AG09319 (cell line): ENCODE data around the gene CIAO2A.
"Not testable (repeated sequence)": the region's sequence is repeated elsewhere in the genome, so short reads cannot be mapped to it uniquely, and the experiment has no call there.

ENCODE experiments used
- DNase-seq: peaks from one replicate; pipeline ENCODE4 v3.0.0-alpha.2; 2010; ENCODE audit warnings: low read depth; ENCODE audit errors: extremely low read depth
- TF ChIP-seq, protein P1 (sequence below): IDR thresholded peaks from 2 replicates; pipeline ENCODE4 v1.5.1; 2011; ENCODE audit warnings: low read depth, mild to moderate bottlenecking, inconsistent platforms, low read length, moderate library complexity

Gene CIAO2A

DNA sequence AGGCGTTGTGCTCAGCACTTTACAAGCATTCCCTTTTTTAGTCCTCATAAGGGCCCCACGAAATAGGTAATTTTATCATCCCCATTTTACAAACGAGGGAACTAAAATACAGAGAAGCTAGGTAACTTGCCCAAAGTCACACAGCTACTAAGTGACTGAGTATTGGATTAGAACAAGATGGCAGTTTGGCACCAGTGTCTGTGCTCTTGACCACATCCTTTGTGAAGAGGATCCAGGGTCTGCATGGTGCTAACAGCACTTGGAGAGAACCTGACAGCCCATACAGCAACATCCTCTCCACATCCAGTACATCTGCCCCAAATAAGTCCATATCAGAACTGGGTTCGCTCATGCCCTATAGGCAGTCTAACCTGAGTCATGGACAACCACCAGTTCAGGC lies 25.5 kb downstream of the CIAO2A start:
- TF ChIP-seq, protein P1, sequence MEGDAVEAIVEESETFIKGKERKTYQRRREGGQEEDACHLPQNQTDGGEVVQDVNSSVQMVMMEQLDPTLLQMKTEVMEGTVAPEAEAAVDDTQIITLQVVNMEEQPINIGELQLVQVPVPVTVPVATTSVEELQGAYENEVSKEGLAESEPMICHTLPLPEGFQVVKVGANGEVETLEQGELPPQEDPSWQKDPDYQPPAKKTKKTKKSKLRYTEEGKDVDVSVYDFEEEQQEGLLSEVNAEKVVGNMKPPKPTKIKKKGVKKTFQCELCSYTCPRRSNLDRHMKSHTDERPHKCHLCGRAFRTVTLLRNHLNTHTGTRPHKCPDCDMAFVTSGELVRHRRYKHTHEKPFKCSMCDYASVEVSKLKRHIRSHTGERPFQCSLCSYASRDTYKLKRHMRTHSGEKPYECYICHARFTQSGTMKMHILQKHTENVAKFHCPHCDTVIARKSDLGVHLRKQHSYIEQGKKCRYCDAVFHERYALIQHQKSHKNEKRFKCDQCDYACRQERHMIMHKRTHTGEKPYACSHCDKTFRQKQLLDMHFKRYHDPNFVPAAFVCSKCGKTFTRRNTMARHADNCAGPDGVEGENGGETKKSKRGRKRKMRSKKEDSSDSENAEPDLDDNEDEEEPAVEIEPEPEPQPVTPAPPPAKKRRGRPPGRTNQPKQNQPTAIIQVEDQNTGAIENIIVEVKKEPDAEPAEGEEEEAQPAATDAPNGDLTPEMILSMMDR, result no peak
- DNase-seq, result no peak

DNA sequence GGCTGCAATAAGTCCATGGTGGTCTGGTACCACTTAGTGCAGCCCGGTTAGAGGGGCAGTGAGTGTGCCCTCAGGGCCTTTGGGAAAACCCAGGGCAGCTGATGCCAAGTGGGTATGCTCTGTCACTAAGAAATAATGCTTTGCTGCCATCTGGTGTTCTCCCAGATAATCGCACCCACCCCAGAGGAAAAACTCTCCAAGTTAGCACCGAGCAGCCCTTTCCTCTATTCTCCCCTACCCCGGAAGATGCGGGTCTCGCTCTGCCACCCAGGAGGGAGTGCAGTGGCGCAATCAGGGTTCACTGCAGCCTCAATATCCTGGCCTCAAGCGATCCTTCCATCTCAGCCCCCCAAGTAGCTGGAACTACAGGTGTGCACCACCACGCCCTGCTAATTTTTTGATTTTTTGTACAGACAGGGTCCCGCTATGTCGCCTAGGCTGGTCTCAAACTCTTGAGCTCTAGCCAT lies 26.0 kb downstream of the CIAO2A start:
- TF ChIP-seq, protein P1, result peak; percentile 73
- no peak for DNase-seq

DNA sequence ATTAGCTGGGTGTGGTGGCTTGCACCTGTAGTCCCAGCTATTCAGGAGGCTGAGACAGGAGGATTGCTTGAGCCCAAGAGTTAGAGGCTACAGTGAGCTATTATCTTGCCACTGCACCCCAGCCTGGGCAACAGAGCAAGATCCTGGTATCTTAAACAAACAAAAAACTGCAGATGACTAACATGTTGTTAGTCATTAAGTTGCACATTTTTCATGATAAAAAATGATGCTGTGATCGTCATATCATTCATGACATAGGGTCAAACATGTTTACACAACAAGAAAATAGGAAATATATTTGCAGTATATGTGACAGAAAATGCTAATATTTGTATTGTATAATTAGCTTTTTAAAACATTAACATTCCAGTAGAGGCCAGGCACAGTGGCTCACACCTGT lies 27.2 kb downstream of the CIAO2A start:
- no peak for DNase-seq
- TF ChIP-seq, protein P1, result no peak

DNA sequence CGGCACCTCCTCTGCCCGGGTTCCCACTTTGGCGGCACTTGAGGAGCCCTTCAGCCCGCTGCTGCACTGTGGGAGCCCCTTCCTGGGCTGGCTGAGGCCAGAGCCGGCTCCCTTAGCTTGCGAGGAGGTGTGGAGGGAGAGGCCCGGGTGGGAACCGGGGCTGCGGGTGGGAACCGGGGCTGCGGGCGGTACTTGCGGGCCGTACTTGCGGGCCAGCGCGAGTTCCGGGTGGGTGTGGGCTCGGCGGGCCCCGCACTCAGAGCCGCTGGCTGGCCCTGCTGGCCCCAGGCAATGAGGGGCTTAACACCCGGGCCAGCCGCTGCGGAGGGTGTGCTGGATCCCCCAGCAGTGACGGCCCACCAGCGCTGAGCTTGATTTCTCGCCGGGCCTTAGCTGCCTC lies 32.9 kb downstream of the CIAO2A start:
- no peak for DNase-seq
- TF ChIP-seq, protein P1, result no peak

DNA sequence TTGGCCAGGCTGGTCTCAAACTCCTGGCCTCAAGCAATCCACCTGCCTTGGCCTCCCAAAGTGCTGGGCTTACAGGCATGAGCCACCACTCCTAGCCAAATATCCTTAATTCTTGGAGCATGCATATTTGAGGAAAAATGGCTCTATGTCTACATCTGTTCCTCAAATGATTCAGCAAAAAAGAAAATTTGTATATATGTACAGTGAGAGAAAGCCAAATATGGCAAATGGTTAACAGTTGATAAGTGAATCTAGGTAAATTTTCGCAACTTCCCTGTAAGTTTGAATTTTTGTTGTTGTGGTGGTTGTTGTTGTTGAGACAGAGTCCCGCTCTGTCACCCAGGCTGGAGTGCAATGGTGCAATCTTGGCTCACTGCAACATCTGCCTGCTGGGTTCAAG lies 34.5 kb downstream of the CIAO2A start:
- DNase-seq, result not testable (repeated sequence)

DNA sequence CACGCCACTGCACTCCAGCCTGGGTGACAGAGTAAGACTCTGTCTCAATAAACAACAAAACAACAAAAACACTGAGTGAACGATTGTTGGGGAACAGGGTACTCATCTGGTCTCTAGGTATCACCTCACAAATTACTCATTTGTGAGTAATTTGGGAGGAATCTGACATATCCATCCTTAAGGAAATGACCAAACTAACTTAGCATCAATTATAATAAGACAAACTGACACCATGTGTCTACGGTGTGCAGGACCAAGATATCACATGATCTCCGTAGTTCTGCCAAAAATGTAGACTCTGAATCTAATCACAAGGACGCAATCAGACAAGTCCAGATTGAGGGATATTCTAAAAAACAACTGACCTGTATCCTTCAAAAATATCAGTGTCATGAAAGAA lies 35.4 kb downstream of the CIAO2A start:
- TF ChIP-seq, protein P1, result no peak
- DNase-seq, result no peak

DNA sequence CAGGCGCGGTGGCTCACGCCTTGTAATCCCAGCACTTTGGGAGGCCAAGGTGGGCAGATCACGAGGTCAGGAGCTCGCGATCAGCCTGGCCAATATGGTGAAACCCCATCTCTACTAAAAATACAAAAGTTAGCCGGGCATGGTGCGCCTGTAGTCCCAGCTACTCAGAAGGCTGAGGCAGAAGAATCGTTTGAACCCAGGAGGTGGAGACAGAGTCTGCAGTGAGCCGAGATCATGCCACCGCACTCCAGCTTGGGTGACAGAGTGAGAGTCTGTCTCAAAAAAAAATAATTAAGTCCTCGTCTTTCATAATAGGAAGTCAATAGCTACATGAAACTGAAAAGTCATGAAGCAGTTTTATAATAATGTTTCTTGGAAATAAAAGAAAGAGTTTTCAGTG lies 40.0 kb downstream of the CIAO2A start:
- DNase-seq, result not testable (repeated sequence)

DNA sequence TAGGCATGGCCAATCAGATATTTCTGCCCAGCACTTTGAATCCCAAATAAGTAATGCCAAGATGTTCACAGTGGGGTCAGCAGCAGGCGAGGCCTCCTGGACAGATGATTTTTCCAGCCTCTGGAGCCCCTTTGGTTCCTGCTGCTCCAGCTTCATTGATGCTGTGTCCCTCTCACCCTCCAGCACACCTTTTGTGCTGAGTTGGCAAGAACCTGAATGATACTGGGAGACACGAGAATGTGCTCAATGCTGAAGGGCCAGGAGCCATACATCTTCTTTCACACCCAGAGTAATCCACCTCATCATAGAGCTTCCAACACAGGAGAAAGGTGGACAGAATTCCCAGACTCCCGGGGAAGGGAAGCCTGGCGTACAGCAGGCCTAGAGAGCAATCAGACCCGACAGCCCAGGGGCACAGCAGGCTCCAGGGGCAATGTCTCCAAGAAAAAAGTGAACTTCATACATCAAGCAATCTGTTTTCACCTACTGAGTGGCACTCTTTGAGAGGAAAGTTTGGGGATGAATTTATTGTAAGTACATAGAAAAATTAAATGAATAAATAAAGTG lies 40.6 kb downstream of the CIAO2A start:
- TF ChIP-seq, protein P1, result no peak
- no peak for DNase-seq
